Measurements from ENCODE around the gene DUSP2.

DNA sequence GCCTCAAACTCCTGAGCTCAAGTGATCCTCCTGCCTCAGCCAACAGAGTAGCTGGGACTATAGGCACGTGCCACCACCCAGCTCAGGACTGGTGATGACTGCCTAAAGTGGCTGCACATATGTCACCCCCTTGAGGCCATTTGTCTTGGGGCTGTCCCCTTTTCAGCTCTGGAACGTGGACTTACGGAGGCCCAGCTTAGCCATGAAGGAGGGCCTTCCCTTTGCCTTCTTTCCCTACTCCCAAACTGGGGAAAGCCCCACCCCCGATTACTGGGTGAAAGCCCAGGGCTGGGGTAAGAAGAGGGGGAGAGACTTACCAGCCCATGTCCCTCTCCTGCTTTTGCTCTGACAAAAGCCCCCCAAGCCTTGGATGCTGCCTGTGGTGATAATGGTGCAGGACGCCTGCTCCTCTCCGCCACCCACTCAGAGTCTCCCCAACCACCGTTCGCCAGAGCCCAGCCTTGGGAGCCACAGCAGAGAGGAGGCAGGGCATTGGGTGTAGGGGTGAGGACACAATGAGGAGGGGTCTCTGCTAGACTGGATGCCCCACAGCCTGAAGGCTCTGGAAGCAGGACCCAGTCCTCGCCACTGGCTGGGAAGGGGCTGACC lies 2.5 kb upstream of the DUSP2 start:
- TF ChIP-seq, protein P1, sequence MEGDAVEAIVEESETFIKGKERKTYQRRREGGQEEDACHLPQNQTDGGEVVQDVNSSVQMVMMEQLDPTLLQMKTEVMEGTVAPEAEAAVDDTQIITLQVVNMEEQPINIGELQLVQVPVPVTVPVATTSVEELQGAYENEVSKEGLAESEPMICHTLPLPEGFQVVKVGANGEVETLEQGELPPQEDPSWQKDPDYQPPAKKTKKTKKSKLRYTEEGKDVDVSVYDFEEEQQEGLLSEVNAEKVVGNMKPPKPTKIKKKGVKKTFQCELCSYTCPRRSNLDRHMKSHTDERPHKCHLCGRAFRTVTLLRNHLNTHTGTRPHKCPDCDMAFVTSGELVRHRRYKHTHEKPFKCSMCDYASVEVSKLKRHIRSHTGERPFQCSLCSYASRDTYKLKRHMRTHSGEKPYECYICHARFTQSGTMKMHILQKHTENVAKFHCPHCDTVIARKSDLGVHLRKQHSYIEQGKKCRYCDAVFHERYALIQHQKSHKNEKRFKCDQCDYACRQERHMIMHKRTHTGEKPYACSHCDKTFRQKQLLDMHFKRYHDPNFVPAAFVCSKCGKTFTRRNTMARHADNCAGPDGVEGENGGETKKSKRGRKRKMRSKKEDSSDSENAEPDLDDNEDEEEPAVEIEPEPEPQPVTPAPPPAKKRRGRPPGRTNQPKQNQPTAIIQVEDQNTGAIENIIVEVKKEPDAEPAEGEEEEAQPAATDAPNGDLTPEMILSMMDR (conservative IDR thresholded peaks at IDR 0.05; ENCODE audit: low read depth in 2 of 2): no peak
- no peak for TF ChIP-seq JUNB (IDR thresholded peaks at IDR 0.05; ENCODE audit: unreplicated experiment)
- TF ChIP-seq, protein P2, sequence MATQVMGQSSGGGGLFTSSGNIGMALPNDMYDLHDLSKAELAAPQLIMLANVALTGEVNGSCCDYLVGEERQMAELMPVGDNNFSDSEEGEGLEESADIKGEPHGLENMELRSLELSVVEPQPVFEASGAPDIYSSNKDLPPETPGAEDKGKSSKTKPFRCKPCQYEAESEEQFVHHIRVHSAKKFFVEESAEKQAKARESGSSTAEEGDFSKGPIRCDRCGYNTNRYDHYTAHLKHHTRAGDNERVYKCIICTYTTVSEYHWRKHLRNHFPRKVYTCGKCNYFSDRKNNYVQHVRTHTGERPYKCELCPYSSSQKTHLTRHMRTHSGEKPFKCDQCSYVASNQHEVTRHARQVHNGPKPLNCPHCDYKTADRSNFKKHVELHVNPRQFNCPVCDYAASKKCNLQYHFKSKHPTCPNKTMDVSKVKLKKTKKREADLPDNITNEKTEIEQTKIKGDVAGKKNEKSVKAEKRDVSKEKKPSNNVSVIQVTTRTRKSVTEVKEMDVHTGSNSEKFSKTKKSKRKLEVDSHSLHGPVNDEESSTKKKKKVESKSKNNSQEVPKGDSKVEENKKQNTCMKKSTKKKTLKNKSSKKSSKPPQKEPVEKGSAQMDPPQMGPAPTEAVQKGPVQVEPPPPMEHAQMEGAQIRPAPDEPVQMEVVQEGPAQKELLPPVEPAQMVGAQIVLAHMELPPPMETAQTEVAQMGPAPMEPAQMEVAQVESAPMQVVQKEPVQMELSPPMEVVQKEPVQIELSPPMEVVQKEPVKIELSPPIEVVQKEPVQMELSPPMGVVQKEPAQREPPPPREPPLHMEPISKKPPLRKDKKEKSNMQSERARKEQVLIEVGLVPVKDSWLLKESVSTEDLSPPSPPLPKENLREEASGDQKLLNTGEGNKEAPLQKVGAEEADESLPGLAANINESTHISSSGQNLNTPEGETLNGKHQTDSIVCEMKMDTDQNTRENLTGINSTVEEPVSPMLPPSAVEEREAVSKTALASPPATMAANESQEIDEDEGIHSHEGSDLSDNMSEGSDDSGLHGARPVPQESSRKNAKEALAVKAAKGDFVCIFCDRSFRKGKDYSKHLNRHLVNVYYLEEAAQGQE (IDR thresholded peaks at IDR 0.05; ENCODE audit: unreplicated experiment): no peak

Measured in GM23338 (cell line).